SK-N-SH (cell line): ENCODE results near the gene NTN1. TPM values are rescaled to one million over a fixed set of nuclear protein-coding genes. Genes with fewer than 3 reads are reported as not detected.

ENCODE experiments used
- CTCF ChIA-PET: fragments of 300-600, 350-600 bp; formaldehyde crosslinking; extraction: SDS; loops from one replicate; lab custom pipeline; 2021; lab: Yijun Ruan, JAX
- POLR2A ChIA-PET: fragments of 350-600 bp; sonication (Branson Sonifier 250); formaldehyde crosslinking; extraction: SDS; loops from one replicate; lab custom pipeline; 2020; ENCODE audit warnings: antibody characterized with exemption, inconsistent platforms; lab: Yijun Ruan, JAX
- DNase-seq: peaks from one replicate; pipeline ENCODE4 v3.0.0; 2012
- H2AFZ ChIP-seq: fragments of 200-600 bp; sonication (generic); 2 replicates; pipeline ENCODE4 v1.8.1; 2016; ENCODE audit warnings: antibody characterized with exemption, mild to moderate bottlenecking, low read depth
- H3F3A ChIP-seq: fragments of 200-600 bp; sonication (generic); replicated peaks from 2 replicates; pipeline ENCODE3; 2016; ENCODE audit warnings: antibody characterized with exemption, mild to moderate bottlenecking; ENCODE audit not compliant: insufficient read depth
- H3K27ac ChIP-seq, 2 experiments: fragments of 200-500 bp in 1 of 2; fragments of 200-600 bp in 1 of 2; sonication (Bioruptor generic) in 1 of 2; sonication (generic), shearing (Covaris generic) in 1 of 2; 2 replicates each; pipeline versions ENCODE4 v1.5.1 to v1.6.1; 2014 to 2016; ENCODE audit warnings: low read depth in 2 of 2, inconsistent platforms in 1 of 2, low read length in 1 of 2, mild to moderate bottlenecking in 1 of 2, mixed read lengths in 1 of 2
- H3K27me3 ChIP-seq: fragments of 200-600 bp; sonication (generic), shearing (Covaris generic); 2 replicates; pipeline ENCODE4 v1.6.1; 2016; ENCODE audit warnings: mixed run types; ENCODE audit not compliant: insufficient read depth
- H3K36me3 ChIP-seq, 2 experiments: fragments of 200-500 bp in 1 of 2; fragments of 200-600 bp in 1 of 2; sonication (Bioruptor generic) in 1 of 2; sonication (generic) in 1 of 2; replicated peaks in 1 of 2; 2 replicates each; pipeline versions ENCODE3 to v1.5.1; 2014 to 2016; ENCODE audit warnings: low read length in 1 of 2, mild to moderate bottlenecking in 1 of 2; ENCODE audit not compliant: insufficient read depth in 2 of 2, control insufficient read depth in 1 of 2
- H3K4me1 ChIP-seq, 2 experiments: fragments of 200-500 bp in 1 of 2; fragments of 200-600 bp in 1 of 2; sonication (Bioruptor generic) in 1 of 2; sonication (generic), shearing (Covaris generic) in 1 of 2; 2 replicates each; pipeline versions ENCODE4 v1.5.1 to v1.6.1; 2014 to 2016; ENCODE audit warnings: low read depth in 1 of 2, low read length in 1 of 2, mixed run types in 1 of 2; ENCODE audit not compliant: insufficient read depth in 2 of 2, control insufficient read depth in 1 of 2
- H3K4me2 ChIP-seq: fragments of 200-600 bp; sonication (generic), shearing (Covaris generic); 2 replicates; pipeline ENCODE4 v1.6.1; 2017; ENCODE audit warnings: mixed run types
- H3K4me3 ChIP-seq, 2 experiments: fragments of 200-500 bp in 1 of 2; fragments of 200-600 bp in 1 of 2; sonication (Bioruptor generic) in 1 of 2; sonication (generic), shearing (Covaris generic) in 1 of 2; 2 replicates each; pipeline versions ENCODE4 v1.5.1 to v1.8.1; 2014 to 2016; ENCODE audit warnings: low read depth in 2 of 2, inconsistent platforms in 1 of 2, low read length in 1 of 2, mild to moderate bottlenecking in 1 of 2, mixed read lengths in 1 of 2, moderate library complexity in 1 of 2
- H3K79me2 ChIP-seq: fragments of 200-600 bp; sonication (generic); 2 replicates; pipeline ENCODE4 v1.8.1; 2017; ENCODE audit warnings: mild to moderate bottlenecking; ENCODE audit not compliant: insufficient read depth
- H3K9ac ChIP-seq: fragments of 200-600 bp; sonication (generic); 2 replicates; pipeline ENCODE4 v1.6.1; 2017; ENCODE audit warnings: mixed run types
- H3K9me2 ChIP-seq: fragments of 200-600 bp; sonication (generic); 2 replicates; pipeline ENCODE4 v1.6.1; 2017; ENCODE audit warnings: mixed run types
- H3K9me3 ChIP-seq: fragments of 200-600 bp; sonication (generic); 2 replicates; pipeline ENCODE4 v1.6.1; 2017; ENCODE audit warnings: mixed run types, mild to moderate bottlenecking, moderate library complexity
- H4K20me1 ChIP-seq: fragments of 200-600 bp; sonication (generic); 2 replicates; pipeline ENCODE4 v1.6.1; 2017; ENCODE audit warnings: mild to moderate bottlenecking, mixed run types; ENCODE audit not compliant: insufficient read depth
- EP300 ChIP-seq, 2 experiments: IDR thresholded peaks; 2 replicates each; pipeline versions ENCODE4 v1.4.0 to v1.6.1; 2012; ENCODE audit warnings: borderline replicate concordance in 1 of 2, low read depth in 1 of 2, low read length in 1 of 2
- EZH2phosphoT487 ChIP-seq: fragments of 200-600 bp; sonication (generic); IDR thresholded peaks from 2 replicates; pipeline ENCODE4 v1.6.1; 2017; ENCODE audit warnings: low read depth, mixed run types, mild to moderate bottlenecking, antibody characterized with exemption, moderate library complexity, borderline replicate concordance
- FOSL2 ChIP-seq: IDR thresholded peaks from 2 replicates; pipeline ENCODE4 v1.4.0; 2012; ENCODE audit warnings: low read depth, mild to moderate bottlenecking, moderate library complexity, borderline replicate concordance
- JUND ChIP-seq: IDR thresholded peaks from 2 replicates; pipeline ENCODE4 v1.4.0; 2012
- MXI1 ChIP-seq: IDR thresholded peaks from 2 replicates; pipeline ENCODE4 v1.6.1; 2012; ENCODE audit warnings: mild to moderate bottlenecking, low read depth, low read length, improper control_type of control experiment
- NFIC ChIP-seq: IDR thresholded peaks from 2 replicates; pipeline ENCODE4 v1.4.0; 2012; ENCODE audit warnings: borderline replicate concordance
- RXRA ChIP-seq: IDR thresholded peaks from 2 replicates; pipeline ENCODE4 v1.4.0; 2012; ENCODE audit warnings: low read depth, mild to moderate bottlenecking, borderline replicate concordance
- SMC3 ChIP-seq: IDR thresholded peaks from 2 replicates; pipeline ENCODE4 v1.6.1; 2012; ENCODE audit warnings: low read depth, low read length, improper control_type of control experiment
- TCF12 ChIP-seq: IDR thresholded peaks from 2 replicates; pipeline ENCODE4 v1.4.0; 2012
- TEAD4 ChIP-seq: IDR thresholded peaks from 2 replicates; pipeline ENCODE4 v1.4.0; 2012; ENCODE audit warnings: mild to moderate bottlenecking, borderline replicate concordance; ENCODE audit not compliant: insufficient read depth
- YY1 ChIP-seq: IDR thresholded peaks from 2 replicates; pipeline ENCODE4 v1.4.0; 2012; ENCODE audit warnings: low read depth, mild to moderate bottlenecking
- WGBS: methylation state at CpG from one replicate; pipeline ENCODE4 v1.1.6; 2017; ENCODE audit warnings: low lambda C conversion rate; 5-methylcytosine and 5-hydroxymethylcytosine counted together
- polyA plus RNA-seq, 3 experiments: library from polyadenylated mRNA; depleted of rRNA; stranded (reverse); fragments of >200 nt; gene quantifications; 2 replicates each; pipeline ENCODE4 v1.2.3, GENCODE V29; 2012
- TF ChIP-seq, protein P1 (sequence below): IDR thresholded peaks from 2 replicates; pipeline ENCODE4 v1.4.0; 2012; ENCODE audit warnings: low read depth
- TF ChIP-seq, protein P2 (sequence below): IDR thresholded peaks from 2 replicates; pipeline ENCODE4 v1.6.1; 2012; ENCODE audit warnings: mild to moderate bottlenecking, low read depth, low read length, moderate library complexity
- TF ChIP-seq, protein P3 (sequence below): fragments of 150-350 bp; IDR thresholded peaks from 2 replicates; pipeline ENCODE4 v1.6.1; 2017; ENCODE audit warnings: antibody characterized with exemption, low read length, low read depth, borderline replicate concordance
- TF ChIP-seq, protein P4 (sequence below): fragments of 200-600 bp; sonication (generic); IDR thresholded peaks from 2 replicates; pipeline ENCODE4 v1.6.1; 2017; ENCODE audit warnings: antibody characterized with exemption, mild to moderate bottlenecking, moderate library complexity

The NTN1 gene
- polyA plus RNA-seq, 1 of the 3 experiments (the other 2 are of a cell fraction), result 0.05 TPM

DNA sequence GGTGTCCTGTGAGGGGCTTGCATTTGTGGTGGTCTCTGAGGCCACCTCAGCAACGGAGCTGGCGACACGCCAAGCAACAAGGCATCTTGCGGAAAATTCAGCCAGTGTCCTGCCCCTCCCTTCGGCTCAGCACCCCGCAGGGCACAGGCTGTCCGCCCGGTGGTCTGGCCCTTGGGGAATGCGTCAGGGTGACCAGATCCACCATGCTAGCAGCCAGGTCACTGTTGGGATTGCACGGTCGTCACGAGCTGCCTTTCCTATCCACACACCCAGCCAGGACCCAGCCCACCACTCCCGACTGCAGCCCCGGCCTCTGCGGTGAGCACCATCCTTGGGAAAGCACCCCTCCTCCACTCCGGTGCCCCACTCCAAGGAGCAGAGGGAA lies 221.2 kb downstream of the NTN1 start:
- POLR2A ChIA-PET, result no interaction called here

DNA sequence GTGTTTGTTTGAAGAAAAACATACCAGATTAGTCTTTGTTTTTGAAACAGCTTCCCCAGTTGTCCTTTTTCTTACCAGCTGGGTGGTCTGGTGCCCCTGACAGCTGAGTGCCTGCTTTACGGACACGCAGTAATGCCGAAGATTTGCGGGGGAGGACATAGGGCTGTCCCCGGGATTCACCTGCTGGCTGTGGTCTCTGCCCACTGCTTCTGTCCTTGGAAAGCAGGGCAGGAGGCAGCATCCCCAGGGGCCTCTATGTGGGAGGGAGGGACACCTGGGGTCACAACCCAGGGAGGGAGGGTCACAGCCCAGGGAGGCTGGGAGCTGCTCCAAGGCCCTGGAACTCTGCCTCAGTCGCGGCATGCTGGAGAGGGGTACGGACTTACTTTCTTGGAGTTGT lies 221.7 kb downstream of the NTN1 start:
- CTCF ChIA-PET, result interaction anchor here (1.0 kb wide), 1 partner anchor 49 kb away, joined by 3 read pairs; no protein-coding TSS in a partner anchor
- POLR2A ChIA-PET, result no interaction called here

More for the DNA sequence above, 221.2 kb downstream of the NTN1 start:
- no peak overlapping the region for H3K9ac ChIP-seq
- H3K9me2 ChIP-seq, result no peaks in the 10 kb centered on the region
- CTCF ChIA-PET, result interaction anchor here (1.0 kb wide), 1 partner anchor 50 kb away, joined by 3 read pairs; no protein-coding TSS in a partner anchor
- no peaks in the 10 kb centered on the region for H3K9me3 ChIP-seq
- no peak overlapping the region for H2AFZ ChIP-seq
- no peaks in the 10 kb centered on the region for H3K36me3 ChIP-seq
- no peak for DNase-seq
- H3K27me3 ChIP-seq, result no peaks in the 10 kb centered on the region
- 83% methylated on average over 10 of the region's 16 CpGs for WGBS
- no peak overlapping the region; a peak in 1 of 4 replicates for H3K27ac ChIP-seq
- H3K79me2 ChIP-seq, result no peaks in the 10 kb centered on the region
- TF ChIP-seq JUND (no peak), NFIC (no peak), SMC3 (no peak), EP300 (IDR thresholded peaks at IDR 0.05; ENCODE audit: borderline replicate concordance in 1 of 2, low read depth in 1 of 2, low read length in 1 of 2) (no peak), EZH2phosphoT487 (no peak)
- TF ChIP-seq, protein P1, sequence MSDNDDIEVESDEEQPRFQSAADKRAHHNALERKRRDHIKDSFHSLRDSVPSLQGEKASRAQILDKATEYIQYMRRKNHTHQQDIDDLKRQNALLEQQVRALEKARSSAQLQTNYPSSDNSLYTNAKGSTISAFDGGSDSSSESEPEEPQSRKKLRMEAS, result no peak
- no peak overlapping the region for H3K4me3 ChIP-seq
- no peak overlapping the region for H3K4me2 ChIP-seq
- H3F3A ChIP-seq, result no peaks in the 10 kb centered on the region
- peaks cover 0 to 25% of the 10 kb centered on the region in 2 experiments; a peak in 2 of 4 replicates for H3K4me1 ChIP-seq
- no peaks in the 10 kb centered on the region for H4K20me1 ChIP-seq

More for the DNA sequence above, 221.7 kb downstream of the NTN1 start:
- DNase-seq, result no peak
- Histone ChIP-seq H3K79me2 (no peaks in the 10 kb centered on the region), H3K4me3 (no peak overlapping the region), H3K27me3 (no peaks in the 10 kb centered on the region), H3K27ac (no peak overlapping the region), H3F3A (no peaks in the 10 kb centered on the region), H4K20me1 (no peaks in the 10 kb centered on the region), H2AFZ (no peak overlapping the region), H3K9ac (no peak overlapping the region), H3K36me3 (no peaks in the 10 kb centered on the region), H3K4me1 (peaks cover 0 to 25% of the 10 kb centered on the region in 2 experiments; a peak in 2 of 4 replicates), H3K9me2 (no peaks in the 10 kb centered on the region), H3K4me2 (no peak overlapping the region), H3K9me3 (no peaks in the 10 kb centered on the region)
- TF ChIP-seq MXI1, result no peak
- no peak for TF ChIP-seq FOSL2
- TF ChIP-seq, protein P2, sequence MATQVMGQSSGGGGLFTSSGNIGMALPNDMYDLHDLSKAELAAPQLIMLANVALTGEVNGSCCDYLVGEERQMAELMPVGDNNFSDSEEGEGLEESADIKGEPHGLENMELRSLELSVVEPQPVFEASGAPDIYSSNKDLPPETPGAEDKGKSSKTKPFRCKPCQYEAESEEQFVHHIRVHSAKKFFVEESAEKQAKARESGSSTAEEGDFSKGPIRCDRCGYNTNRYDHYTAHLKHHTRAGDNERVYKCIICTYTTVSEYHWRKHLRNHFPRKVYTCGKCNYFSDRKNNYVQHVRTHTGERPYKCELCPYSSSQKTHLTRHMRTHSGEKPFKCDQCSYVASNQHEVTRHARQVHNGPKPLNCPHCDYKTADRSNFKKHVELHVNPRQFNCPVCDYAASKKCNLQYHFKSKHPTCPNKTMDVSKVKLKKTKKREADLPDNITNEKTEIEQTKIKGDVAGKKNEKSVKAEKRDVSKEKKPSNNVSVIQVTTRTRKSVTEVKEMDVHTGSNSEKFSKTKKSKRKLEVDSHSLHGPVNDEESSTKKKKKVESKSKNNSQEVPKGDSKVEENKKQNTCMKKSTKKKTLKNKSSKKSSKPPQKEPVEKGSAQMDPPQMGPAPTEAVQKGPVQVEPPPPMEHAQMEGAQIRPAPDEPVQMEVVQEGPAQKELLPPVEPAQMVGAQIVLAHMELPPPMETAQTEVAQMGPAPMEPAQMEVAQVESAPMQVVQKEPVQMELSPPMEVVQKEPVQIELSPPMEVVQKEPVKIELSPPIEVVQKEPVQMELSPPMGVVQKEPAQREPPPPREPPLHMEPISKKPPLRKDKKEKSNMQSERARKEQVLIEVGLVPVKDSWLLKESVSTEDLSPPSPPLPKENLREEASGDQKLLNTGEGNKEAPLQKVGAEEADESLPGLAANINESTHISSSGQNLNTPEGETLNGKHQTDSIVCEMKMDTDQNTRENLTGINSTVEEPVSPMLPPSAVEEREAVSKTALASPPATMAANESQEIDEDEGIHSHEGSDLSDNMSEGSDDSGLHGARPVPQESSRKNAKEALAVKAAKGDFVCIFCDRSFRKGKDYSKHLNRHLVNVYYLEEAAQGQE, result no peak
- TF ChIP-seq JUND, result no peak
- TF ChIP-seq, protein P3, sequence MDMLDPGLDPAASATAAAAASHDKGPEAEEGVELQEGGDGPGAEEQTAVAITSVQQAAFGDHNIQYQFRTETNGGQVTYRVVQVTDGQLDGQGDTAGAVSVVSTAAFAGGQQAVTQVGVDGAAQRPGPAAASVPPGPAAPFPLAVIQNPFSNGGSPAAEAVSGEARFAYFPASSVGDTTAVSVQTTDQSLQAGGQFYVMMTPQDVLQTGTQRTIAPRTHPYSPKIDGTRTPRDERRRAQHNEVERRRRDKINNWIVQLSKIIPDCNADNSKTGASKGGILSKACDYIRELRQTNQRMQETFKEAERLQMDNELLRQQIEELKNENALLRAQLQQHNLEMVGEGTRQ, result no peak
- TF ChIP-seq YY1, result no peak
- TF ChIP-seq TCF12, result no peak
- TF ChIP-seq, protein P4, sequence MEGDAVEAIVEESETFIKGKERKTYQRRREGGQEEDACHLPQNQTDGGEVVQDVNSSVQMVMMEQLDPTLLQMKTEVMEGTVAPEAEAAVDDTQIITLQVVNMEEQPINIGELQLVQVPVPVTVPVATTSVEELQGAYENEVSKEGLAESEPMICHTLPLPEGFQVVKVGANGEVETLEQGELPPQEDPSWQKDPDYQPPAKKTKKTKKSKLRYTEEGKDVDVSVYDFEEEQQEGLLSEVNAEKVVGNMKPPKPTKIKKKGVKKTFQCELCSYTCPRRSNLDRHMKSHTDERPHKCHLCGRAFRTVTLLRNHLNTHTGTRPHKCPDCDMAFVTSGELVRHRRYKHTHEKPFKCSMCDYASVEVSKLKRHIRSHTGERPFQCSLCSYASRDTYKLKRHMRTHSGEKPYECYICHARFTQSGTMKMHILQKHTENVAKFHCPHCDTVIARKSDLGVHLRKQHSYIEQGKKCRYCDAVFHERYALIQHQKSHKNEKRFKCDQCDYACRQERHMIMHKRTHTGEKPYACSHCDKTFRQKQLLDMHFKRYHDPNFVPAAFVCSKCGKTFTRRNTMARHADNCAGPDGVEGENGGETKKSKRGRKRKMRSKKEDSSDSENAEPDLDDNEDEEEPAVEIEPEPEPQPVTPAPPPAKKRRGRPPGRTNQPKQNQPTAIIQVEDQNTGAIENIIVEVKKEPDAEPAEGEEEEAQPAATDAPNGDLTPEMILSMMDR, result no peak
- TF ChIP-seq TEAD4, result no peak
- no peak for TF ChIP-seq RXRA
- 97% methylated on average over 7 of the region's 8 CpGs for WGBS
